ENCODE measurements around the gene KIAA0513.

Gene KIAA0513

DNA sequence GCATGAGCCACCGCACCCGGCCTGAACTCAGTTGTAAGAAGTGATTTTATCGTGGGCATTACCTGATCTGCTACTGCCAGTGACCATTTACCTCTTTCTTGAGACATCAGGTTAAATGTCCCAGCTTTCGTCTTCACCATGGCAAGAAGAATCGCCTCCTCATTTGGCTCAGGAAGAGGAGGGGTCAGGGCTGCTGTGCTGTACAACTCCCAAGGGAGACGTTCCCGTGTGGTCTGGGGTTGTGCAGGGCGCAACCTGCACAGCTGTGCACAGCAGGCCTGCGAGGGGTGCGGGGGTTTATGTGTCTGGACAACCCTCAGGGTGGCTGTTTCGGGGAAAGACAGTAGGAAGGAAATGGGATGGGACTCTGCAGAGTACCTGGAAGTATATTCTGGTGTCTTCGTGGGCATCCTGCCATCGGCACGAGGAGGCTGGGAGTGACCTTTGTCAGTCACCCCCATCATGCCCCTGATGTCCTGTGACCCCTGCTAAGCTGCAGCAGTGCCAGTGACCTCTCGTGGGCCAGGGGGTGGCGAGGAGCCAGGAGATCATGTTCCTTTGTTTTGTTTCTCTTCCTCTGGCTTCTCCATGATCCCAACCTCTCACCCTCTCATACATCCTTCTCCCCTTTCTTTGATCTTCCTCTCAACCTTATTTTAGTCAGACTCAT, 57.4 kb downstream of the KIAA0513 start:
- in situ Hi-C loops (cut with MboI; ENCODE audit: low sequenced_read_pairs) = loop anchor here (10.0 kb wide), 1 partner anchor 100 kb away; no protein-coding TSS in a partner anchor

DNA sequence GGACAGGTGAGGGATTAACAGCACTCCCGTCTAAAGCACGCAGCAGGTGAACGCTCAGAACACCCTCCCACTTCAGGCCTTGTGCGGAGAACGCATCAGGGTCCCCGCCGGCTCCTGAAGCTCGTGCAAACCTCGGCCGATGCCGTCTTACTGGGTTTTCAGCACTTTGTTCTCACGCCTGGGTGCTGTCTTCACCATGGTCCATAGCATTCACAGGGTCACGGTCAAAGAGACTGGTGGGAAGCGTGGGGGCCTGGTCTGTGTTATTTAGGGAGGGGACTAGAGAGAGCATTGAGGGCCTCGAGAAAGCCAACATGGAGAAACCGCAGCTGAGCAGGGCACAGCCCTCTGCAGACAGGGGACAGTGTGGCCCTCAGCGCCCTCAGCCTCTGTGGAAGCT, 58.1 kb downstream of the KIAA0513 start:
- in situ Hi-C loops (cut with MboI; ENCODE audit: low sequenced_read_pairs) = loop anchor here (10.0 kb wide), 1 partner anchor 101 kb away; no protein-coding TSS in a partner anchor

DNA sequence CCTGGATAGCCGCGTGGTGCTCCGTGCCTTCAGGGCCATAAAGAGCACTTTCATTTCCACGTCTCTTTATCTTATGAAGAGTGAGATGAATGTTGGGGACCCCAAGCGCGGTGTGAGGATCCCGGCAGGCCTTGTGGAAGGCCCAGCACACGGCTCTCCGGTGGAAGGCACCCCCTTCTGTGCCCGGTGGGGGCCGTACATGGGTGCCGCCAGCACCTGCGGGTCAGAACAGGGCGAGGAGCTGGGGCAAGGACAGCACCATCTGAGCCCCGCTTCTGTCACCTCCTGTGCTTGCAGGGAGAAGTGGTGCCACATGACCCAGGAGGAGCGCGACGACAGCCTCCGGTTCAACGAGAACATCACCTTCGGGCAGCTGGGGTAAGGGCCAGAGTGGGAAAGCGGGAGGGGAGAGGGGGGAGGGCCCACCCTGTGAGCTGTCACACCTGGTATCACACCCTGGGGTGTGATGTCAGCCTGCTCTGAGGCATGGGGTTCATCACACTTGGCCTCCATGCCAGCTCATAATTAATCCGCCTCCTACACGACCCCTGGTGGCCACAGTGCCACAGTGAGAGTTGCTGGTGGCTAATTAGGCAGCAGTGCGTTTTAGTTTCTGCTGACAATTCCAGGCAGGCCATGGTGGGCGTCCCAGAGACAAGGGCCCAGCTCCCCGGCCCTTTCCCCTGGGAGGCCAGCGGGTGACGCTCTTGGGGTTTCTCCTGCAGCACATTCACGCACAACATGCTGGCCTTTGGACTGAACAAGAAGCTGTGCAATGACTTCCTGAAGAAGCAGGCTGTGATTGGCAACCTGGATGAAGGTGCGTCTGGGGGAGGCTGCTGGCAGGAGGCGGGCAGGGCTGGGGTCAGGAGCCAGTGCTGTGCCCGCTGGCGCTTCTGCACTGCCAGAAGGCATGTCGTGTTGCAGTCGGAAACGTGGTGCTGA, 59.0 kb downstream of the KIAA0513 start:
- in situ Hi-C loops (cut with MboI; ENCODE audit: low sequenced_read_pairs) = loop anchor here (10.0 kb wide), 1 partner anchor 102 kb away; no protein-coding TSS in a partner anchor

DNA sequence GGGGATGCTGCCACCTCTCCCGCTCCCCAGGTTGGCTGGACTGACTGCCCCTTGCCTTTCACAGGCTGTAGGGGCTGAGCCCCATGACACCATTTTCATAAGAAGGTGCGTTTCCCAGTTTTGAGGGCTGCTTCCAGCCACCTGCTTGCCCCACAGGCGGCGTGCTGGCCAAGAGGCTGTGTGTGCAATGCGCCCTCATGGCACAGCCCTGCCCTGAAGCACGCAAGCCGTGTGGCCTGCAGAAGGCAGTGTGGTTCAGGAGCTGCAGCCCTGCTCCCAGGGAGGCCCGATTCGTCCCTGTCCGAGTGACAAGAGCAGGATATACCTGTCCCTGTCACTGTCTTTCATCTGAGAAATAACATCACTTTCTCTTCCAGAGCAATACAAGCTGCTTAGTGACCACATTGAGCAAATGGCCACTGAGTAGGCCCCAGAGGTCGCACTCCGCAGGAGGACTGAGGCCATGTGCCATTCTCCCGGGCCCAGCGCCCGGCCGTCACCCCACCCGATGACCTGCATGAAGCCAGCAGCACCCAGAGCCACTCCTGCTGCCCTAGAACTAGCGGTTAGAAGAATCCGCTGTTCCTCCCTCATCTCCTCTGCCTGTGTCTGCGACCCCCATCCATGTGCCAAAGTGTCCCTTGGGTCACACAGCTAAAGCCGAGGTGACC, 60.4 kb downstream of the KIAA0513 start:
- in situ Hi-C loops (cut with MboI; ENCODE audit: low sequenced_read_pairs) = loop anchor here (10.0 kb wide), 1 partner anchor 103 kb away; no protein-coding TSS in a partner anchor

DNA sequence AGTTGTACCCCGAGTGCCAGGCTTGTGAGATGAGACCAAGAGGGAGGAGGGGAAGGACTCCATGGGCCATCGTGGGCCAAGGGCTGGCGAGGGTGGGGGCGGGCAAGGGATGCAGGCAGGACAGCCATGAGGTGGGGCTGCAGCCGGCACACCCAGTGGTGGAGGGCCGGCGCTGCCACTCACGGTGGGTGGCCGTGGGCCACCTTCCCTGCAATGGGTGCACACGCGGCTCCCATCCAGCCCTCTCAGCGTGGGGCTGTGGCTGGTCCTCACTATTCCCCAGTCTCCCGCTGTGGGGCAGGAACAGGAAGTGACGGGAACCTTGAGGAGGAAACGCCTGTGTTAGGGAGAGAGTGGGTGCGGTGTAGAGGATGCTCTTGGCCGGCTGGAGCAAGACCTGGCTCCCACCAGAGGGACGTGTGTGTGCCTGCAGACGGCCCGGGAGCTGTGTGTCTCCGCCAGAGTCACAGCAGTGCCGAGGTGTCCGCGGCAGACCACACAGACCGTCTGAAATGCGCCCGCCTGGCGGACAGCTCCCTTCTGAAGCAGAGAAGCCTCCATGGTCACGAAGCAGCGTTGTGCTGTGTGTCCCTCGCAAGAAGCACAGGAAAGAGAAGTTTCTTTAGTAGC, 61.1 kb downstream of the KIAA0513 start:
- in situ Hi-C loops (cut with MboI; ENCODE audit: low sequenced_read_pairs) = loop anchor here (10.0 kb wide), 1 partner anchor 104 kb away; no protein-coding TSS in a partner anchor

GRCh38 chr16:85089525-85089924, 61.9 kb downstream of the KIAA0513 start:
- in situ Hi-C loops (cut with MboI; ENCODE audit: low sequenced_read_pairs) = loop anchor here (10.0 kb wide), 1 partner anchor 105 kb away; no protein-coding TSS in a partner anchor

DNA sequence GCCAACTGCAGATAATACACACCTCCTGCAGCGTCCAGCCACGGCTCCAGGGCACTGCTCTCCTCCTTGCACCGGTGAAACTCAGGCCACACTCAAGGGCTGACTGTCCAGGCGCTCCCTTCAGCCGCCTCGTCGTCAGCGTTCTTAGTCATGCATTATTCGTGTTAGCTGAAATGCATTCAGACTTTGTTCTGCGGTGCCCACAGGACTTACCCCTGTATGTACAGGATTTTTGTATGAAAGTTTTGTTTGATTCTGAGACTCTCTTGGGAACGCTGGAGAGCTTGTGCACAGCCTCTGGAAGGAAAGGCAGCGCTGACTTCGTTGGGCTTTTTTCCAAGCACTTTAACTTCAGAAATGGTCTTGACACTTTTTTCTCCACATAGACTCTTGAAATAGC, 62.6 kb downstream of the KIAA0513 start:
- in situ Hi-C loops (cut with MboI; ENCODE audit: low sequenced_read_pairs) = no loop called here

- in situ Hi-C loops (cut with MboI; ENCODE audit: low sequenced_read_pairs) = no loop called here
Observed at GRCh38 chr16:85090873-85091521, 63.4 kb downstream of the KIAA0513 start.

DNA sequence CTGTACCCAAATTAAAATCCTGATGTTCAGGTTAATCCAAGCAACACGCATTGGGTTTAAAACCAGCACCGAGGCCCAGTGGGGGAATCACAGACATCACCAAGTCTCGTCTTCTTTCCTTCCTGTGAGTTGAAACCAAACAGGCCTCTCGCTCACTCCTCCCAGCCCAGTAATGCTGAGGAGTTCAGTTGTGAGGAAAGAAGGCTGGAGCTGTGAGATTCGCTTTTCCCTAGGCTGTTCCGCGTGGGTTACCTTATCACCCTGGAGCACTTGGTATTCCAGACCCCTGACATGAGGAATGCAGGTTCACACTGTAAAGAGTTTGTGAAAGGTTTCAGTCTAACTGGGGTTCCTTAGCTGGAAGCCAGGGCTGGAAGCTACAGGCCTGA, 63.9 kb downstream of the KIAA0513 start:
- in situ Hi-C loops (cut with MboI; ENCODE audit: low sequenced_read_pairs) = no loop called here

GRCh38 chr16:85092309-85092708, 64.7 kb downstream of the KIAA0513 start:
- in situ Hi-C loops (cut with MboI; ENCODE audit: low sequenced_read_pairs) = no loop called here

DNA sequence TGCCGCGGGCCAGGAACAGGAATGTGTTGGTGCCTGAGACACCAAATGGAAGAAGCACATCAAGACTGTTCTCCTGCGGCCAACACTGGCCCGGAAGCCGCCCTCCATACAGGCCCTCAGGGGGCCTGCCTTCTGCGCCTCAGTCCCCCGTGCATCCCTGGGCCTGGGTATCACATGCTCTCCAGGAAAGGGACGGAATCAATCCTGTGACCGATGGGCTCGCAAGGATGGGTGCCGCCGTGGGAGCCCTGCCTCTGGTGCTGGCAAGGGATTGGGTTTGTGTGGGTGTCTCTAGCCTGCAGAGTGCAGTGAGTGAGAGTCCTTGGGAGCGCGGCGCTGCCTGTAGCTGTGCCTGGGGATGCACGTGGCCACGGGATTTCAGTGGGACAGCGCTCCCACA, 65.3 kb downstream of the KIAA0513 start:
- in situ Hi-C loops (cut with MboI; ENCODE audit: low sequenced_read_pairs) = no loop called here

DNA sequence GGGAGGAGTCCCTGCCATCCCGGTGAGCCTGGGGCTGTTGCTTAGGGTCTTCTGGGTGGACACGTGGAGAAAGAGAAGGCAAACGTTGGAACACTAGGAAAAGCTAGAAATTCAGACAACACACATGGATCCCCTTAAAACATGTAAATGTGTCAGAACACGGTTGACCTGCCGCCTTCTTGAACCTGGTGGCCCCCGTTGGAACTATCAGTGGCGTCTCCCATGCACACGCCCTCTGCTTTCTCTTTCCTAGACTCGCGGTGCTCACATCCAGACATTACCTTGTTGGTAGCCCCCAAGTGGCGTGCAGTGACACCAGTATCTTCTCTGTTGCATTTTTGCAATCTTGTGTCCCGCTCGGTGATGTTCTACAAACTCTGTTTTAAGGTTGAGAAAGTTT, 66.1 kb downstream of the KIAA0513 start:
- in situ Hi-C loops (cut with MboI; ENCODE audit: low sequenced_read_pairs) = no loop called here

DNA sequence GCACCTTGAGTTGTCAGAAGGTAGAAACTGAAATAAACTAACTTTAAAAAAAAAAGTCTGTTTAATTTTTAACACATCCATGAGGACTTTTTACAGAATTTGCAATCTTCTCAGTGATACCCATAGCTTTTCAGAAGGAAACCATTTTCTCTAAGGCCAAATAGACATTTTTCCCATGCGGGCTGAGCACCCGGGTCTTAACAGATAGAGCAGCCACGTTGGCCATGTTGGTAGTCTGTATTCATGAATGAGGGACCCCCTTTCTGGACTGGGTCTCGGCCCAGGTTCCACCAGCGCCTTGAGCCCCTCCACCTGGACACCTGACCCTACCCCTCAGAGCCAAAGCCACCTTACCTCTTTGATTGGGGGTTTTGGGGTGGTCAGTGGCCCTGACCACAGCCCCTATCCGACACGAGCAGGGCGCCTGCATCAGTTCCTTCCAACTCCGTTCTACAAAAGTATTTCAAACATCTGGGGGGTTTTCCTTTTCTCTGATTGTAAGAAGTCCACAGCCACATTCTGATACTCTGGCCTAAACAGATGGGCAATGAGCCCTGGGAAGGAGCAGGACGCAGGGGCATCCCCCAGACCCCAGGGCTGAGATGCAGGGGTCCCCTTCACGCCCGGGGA, 66.7 kb downstream of the KIAA0513 start:
- in situ Hi-C loops (cut with MboI; ENCODE audit: low sequenced_read_pairs) = no loop called here

- in situ Hi-C loops (cut with MboI; ENCODE audit: low sequenced_read_pairs) = no loop called here
Observed at GRCh38 chr16:85094812-85095211, 67.2 kb downstream of the KIAA0513 start.

- in situ Hi-C loops (cut with MboI; ENCODE audit: low sequenced_read_pairs) = no loop called here
Observed at GRCh38 chr16:85096921-85097320, 69.3 kb downstream of the KIAA0513 start.

- in situ Hi-C loops (cut with MboI; ENCODE audit: low sequenced_read_pairs) = no loop called here
Observed at GRCh38 chr16:85098565-85098964, 71.0 kb downstream of the KIAA0513 start.

GRCh38 chr16:85100265-85100664, 72.7 kb downstream of the KIAA0513 start:
- in situ Hi-C loops (cut with MboI; ENCODE audit: low sequenced_read_pairs) = no loop called here

GRCh38 chr16:85101956-85102630, 74.5 kb downstream of the KIAA0513 start:
- in situ Hi-C loops (cut with MboI; ENCODE audit: low sequenced_read_pairs) = no loop called here

Data from HL-60/S4 (cell line).